Anterior cingulate cortex (tissue), 58 donors: ENCODE measurements around the gene DMD.
A peak's percentile ranks its signal among the peaks of the same experiment; 100 is the strongest.

Source experiments
- DNase-seq, 58 donors: peaks; one replicate each; lab custom pipeline; 2025; lab: John Stamatoyannopoulos, UW

The DMD gene

GRCh38 chrX:33053001-33053400, 158.3 kb downstream of the DMD start:
- no peak for DNase-seq

- no peak for DNase-seq
Measured at GRCh38 chrX:33045882-33046281, 165.5 kb downstream of the DMD start.

GRCh38 chrX:33045245-33045644, 166.1 kb downstream of the DMD start:
- no peak for DNase-seq

GRCh38 chrX:33041141-33041540, 170.2 kb downstream of the DMD start:
- DNase-seq = no peak

GRCh38 chrX:33032700-33033099, 178.6 kb downstream of the DMD start:
- no peak for DNase-seq

GRCh38 chrX:33014949-33015348, 196.4 kb downstream of the DMD start:
- DNase-seq = no peak

GRCh38 chrX:33014086-33014485, 197.3 kb downstream of the DMD start:
- DNase-seq = no peak

GRCh38 chrX:33001107-33001506, 210.2 kb downstream of the DMD start:
- DNase-seq = no peak

GRCh38 chrX:32998776-32999175, 212.6 kb downstream of the DMD start:
- DNase-seq = no peak

- DNase-seq = no peak
Measured at GRCh38 chrX:32995427-32995826, 215.9 kb downstream of the DMD start.

GRCh38 chrX:32987142-32987541, 224.2 kb downstream of the DMD start:
- DNase-seq = peak in 3 of 58 donors; percentile 0 to 2 (median 1)

GRCh38 chrX:32985544-32985943, 225.8 kb downstream of the DMD start:
- peak in 14 of 58 donors; percentile 0 to 12 (median 4) for DNase-seq

GRCh38 chrX:32966821-32967355, 244.5 kb downstream of the DMD start:
- no peak for DNase-seq

GRCh38 chrX:32954125-32954524, 257.2 kb downstream of the DMD start:
- DNase-seq = no peak

GRCh38 chrX:32948130-32948529, 263.2 kb downstream of the DMD start:
- DNase-seq = no peak

GRCh38 chrX:32937043-32937442, 274.3 kb downstream of the DMD start:
- no peak for DNase-seq

- DNase-seq = peak in 2 of 58 donors; percentile 1
Measured at GRCh38 chrX:32933548-32933947, 277.8 kb downstream of the DMD start.

- DNase-seq = no peak
Measured at GRCh38 chrX:32929040-32929439, 282.3 kb downstream of the DMD start.

- no peak for DNase-seq
Measured at GRCh38 chrX:32896088-32896487, 315.3 kb downstream of the DMD start.

- no peak for DNase-seq
Measured at GRCh38 chrX:32894679-32895078, 316.7 kb downstream of the DMD start.

GRCh38 chrX:32893751-32894150, 317.6 kb downstream of the DMD start:
- DNase-seq = no peak

GRCh38 chrX:32877592-32877991, 333.8 kb downstream of the DMD start:
- no peak for DNase-seq

- DNase-seq = no peak
Measured at GRCh38 chrX:32874839-32875238, 336.5 kb downstream of the DMD start.
